IgD-negative memory B cell (primary cell): ENCODE measurements around the gene PHKA2. TPM values are rescaled to one million over a fixed set of nuclear protein-coding genes. Genes with fewer than 3 reads are reported as not detected.

Source experiments
- H3K27ac Mint-ChIP-seq, 3 donors: one replicate each; pipeline ENCODE4 v1.8.0; 2020 to 2022; ENCODE audit warnings: mild to moderate bottlenecking in 3 of 3, mixed read lengths in 3 of 3, moderate library complexity in 1 of 3
- H3K27me3 Mint-ChIP-seq: one replicate; pipeline ENCODE4 v1.8.0; 2021; ENCODE audit warnings: mixed read lengths
- H3K36me3 Mint-ChIP-seq: one replicate; pipeline ENCODE4 v1.8.0; 2020; ENCODE audit warnings: mild to moderate bottlenecking, mixed read lengths
- H3K4me1 Mint-ChIP-seq, 3 donors: one replicate each; pipeline ENCODE4 v1.8.0; 2020 to 2022; ENCODE audit warnings: mixed read lengths in 3 of 3, mild to moderate bottlenecking in 1 of 3
- H3K4me3 Mint-ChIP-seq, 4 donors: one replicate each; pipeline ENCODE4 v1.8.0; 2020 to 2022; ENCODE audit warnings: mild to moderate bottlenecking in 4 of 4, mixed read lengths in 4 of 4, moderate library complexity in 3 of 4
- H3K9me3 Mint-ChIP-seq, 3 donors: one replicate each; pipeline ENCODE4 v1.8.0; 2020 to 2021; ENCODE audit warnings: mixed read lengths in 3 of 3, mild to moderate bottlenecking in 1 of 3
- polyA plus RNA-seq: library from polyadenylated mRNA; unstranded; fragments of 300-500 nt; fragmentation: Illumina TruSeq; gene quantifications from one replicate; pipeline ENCODE4 v1.2.3, GENCODE V29; 2021

PHKA2 gene
- polyA plus RNA-seq, 1 donor from 2014 or later = 6.3 TPM

GRCh38 chrX:18893536-18893935 is 90.4 kb downstream of the PHKA2 start:
- Mint-ChIP-seq H3K27me3 (no peaks in the 10 kb centered on the region), H3K36me3 (peaks cover 4% of the 10 kb centered on the region), H3K4me3 (no peak overlapping the region), H3K27ac (no peak overlapping the region), H3K9me3 (no peaks in the 10 kb centered on the region), H3K4me1 (no peaks in the 10 kb centered on the region)

GRCh38 chrX:18892899-18893298 is 91.0 kb downstream of the PHKA2 start:
- peaks cover 4% of the 10 kb centered on the region for H3K36me3 Mint-ChIP-seq
- H3K27me3 Mint-ChIP-seq = no peaks in the 10 kb centered on the region
- H3K4me1 Mint-ChIP-seq = no peaks in the 10 kb centered on the region
- no peaks in the 10 kb centered on the region for H3K9me3 Mint-ChIP-seq
- no peak overlapping the region for H3K27ac Mint-ChIP-seq
- H3K4me3 Mint-ChIP-seq = no peak overlapping the region

- Mint-ChIP-seq H3K4me1 (peaks cover 0 to 4% (median 2%) of the 10 kb centered on the region in 3 donors), H3K4me3 (no peak overlapping the region), H3K27me3 (no peaks in the 10 kb centered on the region), H3K27ac (no peak overlapping the region), H3K36me3 (peaks cover 3% of the 10 kb centered on the region), H3K9me3 (no peaks in the 10 kb centered on the region)
Measured at GRCh38 chrX:18891548-18891945, 92.4 kb downstream of the PHKA2 start.

- Mint-ChIP-seq H3K9me3 (no peaks in the 10 kb centered on the region), H3K27me3 (no peaks in the 10 kb centered on the region), H3K4me3 (no peak overlapping the region), H3K27ac (no peak overlapping the region), H3K4me1 (peaks cover 0 to 5% (median 4%) of the 10 kb centered on the region in 3 donors), H3K36me3 (peaks cover 3% of the 10 kb centered on the region)
Measured at GRCh38 chrX:18890724-18891547, 93.0 kb downstream of the PHKA2 start.

- Mint-ChIP-seq H3K36me3 (peaks cover 3% of the 10 kb centered on the region), H3K4me1 (peaks cover 4 to 9% (median 7%) of the 10 kb centered on the region in 3 donors), H3K27ac (no peak overlapping the region), H3K9me3 (no peaks in the 10 kb centered on the region), H3K27me3 (no peaks in the 10 kb centered on the region), H3K4me3 (no peak overlapping the region)
Measured at GRCh38 chrX:18890049-18890381, 93.9 kb downstream of the PHKA2 start.

- Mint-ChIP-seq H3K4me3 (no peak overlapping the region), H3K9me3 (no peaks in the 10 kb centered on the region), H3K36me3 (peaks cover 3% of the 10 kb centered on the region), H3K27ac (no peak overlapping the region), H3K4me1 (peaks cover 4 to 9% (median 7%) of the 10 kb centered on the region in 3 donors), H3K27me3 (no peaks in the 10 kb centered on the region)
Measured at GRCh38 chrX:18889346-18890048, 94.4 kb downstream of the PHKA2 start.

- Mint-ChIP-seq H3K36me3 (peaks cover 1% of the 10 kb centered on the region), H3K4me1 (peaks cover 4 to 9% (median 7%) of the 10 kb centered on the region in 3 donors), H3K9me3 (no peaks in the 10 kb centered on the region), H3K4me3 (peak overlapping the region in 1 of 4 donors; percentile 76), H3K27ac (peak overlapping the region in 2 of 3 donors; percentile 46 to 68), H3K27me3 (no peaks in the 10 kb centered on the region)
Measured at GRCh38 chrX:18888281-18888680, 95.6 kb downstream of the PHKA2 start.

GRCh38 chrX:18887825-18888212 is 96.1 kb downstream of the PHKA2 start:
- Mint-ChIP-seq H3K36me3 (peaks cover 1% of the 10 kb centered on the region), H3K27me3 (no peaks in the 10 kb centered on the region)

GRCh38 chrX:18887177-18887824 is 96.6 kb downstream of the PHKA2 start:
- Mint-ChIP-seq H3K36me3 (peaks cover 1% of the 10 kb centered on the region), H3K4me1 (peaks cover 4 to 9% (median 7%) of the 10 kb centered on the region in 3 donors), H3K9me3 (peaks cover 0 to 3% (median 0%) of the 10 kb centered on the region in 3 donors), H3K27me3 (no peaks in the 10 kb centered on the region), H3K4me3 (peak overlapping the region; percentile 76 to 99 (median 94)), H3K27ac (peak overlapping the region; percentile 41 to 96 (median 89))

More at GRCh38 chrX:18887825-18888212, 96.1 kb downstream of the PHKA2 start:
- peak overlapping the region in 2 of 3 donors; percentile 46 to 68 for H3K27ac Mint-ChIP-seq
- H3K4me3 Mint-ChIP-seq = peak overlapping the region in 3 of 4 donors; percentile 73 to 76 (median 75)
- no peaks in the 10 kb centered on the region for H3K9me3 Mint-ChIP-seq
- H3K4me1 Mint-ChIP-seq = peaks cover 4 to 9% (median 7%) of the 10 kb centered on the region in 3 donors

GRCh38 chrX:18886344-18887161 is 97.4 kb downstream of the PHKA2 start:
- H3K36me3 Mint-ChIP-seq = peaks cover 1% of the 10 kb centered on the region
- H3K27me3 Mint-ChIP-seq = no peaks in the 10 kb centered on the region
- peaks cover 4 to 9% (median 7%) of the 10 kb centered on the region in 3 donors for H3K4me1 Mint-ChIP-seq
- H3K27ac Mint-ChIP-seq = peak overlapping the region; percentile 41 to 96 (median 89)
- H3K4me3 Mint-ChIP-seq = peak overlapping the region; percentile 76 to 99 (median 94)
- peaks cover 0 to 4% (median 0%) of the 10 kb centered on the region in 3 donors for H3K9me3 Mint-ChIP-seq

GRCh38 chrX:18886005-18886343 is 97.9 kb downstream of the PHKA2 start:
- H3K27ac Mint-ChIP-seq = peak overlapping the region in 2 of 3 donors; percentile 41 to 96
- H3K9me3 Mint-ChIP-seq = peaks cover 0 to 4% (median 0%) of the 10 kb centered on the region in 3 donors
- H3K36me3 Mint-ChIP-seq = peaks cover 1% of the 10 kb centered on the region
- H3K4me3 Mint-ChIP-seq = peak overlapping the region; percentile 76 to 99 (median 94)
- H3K4me1 Mint-ChIP-seq = peaks cover 4 to 9% (median 7%) of the 10 kb centered on the region in 3 donors
- H3K27me3 Mint-ChIP-seq = no peaks in the 10 kb centered on the region

- H3K4me1 Mint-ChIP-seq = peaks cover 4 to 9% (median 7%) of the 10 kb centered on the region in 3 donors
- H3K4me3 Mint-ChIP-seq = peak overlapping the region; percentile 76 to 99 (median 94)
- peaks cover 1% of the 10 kb centered on the region for H3K36me3 Mint-ChIP-seq
- no peaks in the 10 kb centered on the region for H3K27me3 Mint-ChIP-seq
- peaks cover 0 to 4% (median 0%) of the 10 kb centered on the region in 3 donors for H3K9me3 Mint-ChIP-seq
- peak overlapping the region in 2 of 3 donors; percentile 41 to 96 for H3K27ac Mint-ChIP-seq
Measured at GRCh38 chrX:18885328-18886004, 98.4 kb downstream of the PHKA2 start.

- H3K4me1 Mint-ChIP-seq = peaks cover 4 to 9% (median 7%) of the 10 kb centered on the region in 3 donors
- H3K4me3 Mint-ChIP-seq = peak overlapping the region in 2 of 4 donors; percentile 34 to 63
- H3K27me3 Mint-ChIP-seq = no peaks in the 10 kb centered on the region
- peak overlapping the region in 1 of 3 donors; percentile 3 for H3K27ac Mint-ChIP-seq
- H3K36me3 Mint-ChIP-seq = peaks cover 1% of the 10 kb centered on the region
- peaks cover 0 to 4% (median 0%) of the 10 kb centered on the region in 3 donors for H3K9me3 Mint-ChIP-seq
Measured at GRCh38 chrX:18884916-18885315, 99.0 kb downstream of the PHKA2 start.
